IMR-90 (cell line): ENCODE data around the gene BCAT1. TPM values are rescaled to one million over a fixed set of nuclear protein-coding genes. Genes with fewer than 3 reads are reported as not detected.

Experiments used
- ATAC-seq: fragments of 200-7000 bp; cut with Tn5 transposase; 2 replicates; pipeline ENCODE4 v1.9.1; 2020; ENCODE audit warnings: low read depth, mild to moderate bottlenecking, moderate library complexity
- BruUV-seq: library from RNA; stranded (reverse); fragments of 400-500 nt; replicated peaks from 2 replicates; lab custom pipeline; 2021; lab: Mats Ljungman, UMichigan
- CTCF ChIA-PET: fragments of 300-600 bp; formaldehyde crosslinking; extraction: SDS; loops from one replicate; lab custom pipeline; 2021; ENCODE audit warnings: antibody characterized with exemption; lab: Yijun Ruan, JAX
- POLR2A ChIA-PET: fragments of 300-600 bp; sonication (Branson Sonifier 250); formaldehyde crosslinking; loops from one replicate; lab custom pipeline; 2022; ENCODE audit warnings: antibody characterized with exemption; ENCODE audit not compliant: unreplicated experiment; lab: Charles Lee
- DNase-seq: peaks from one replicate; pipeline ENCODE4 v3.0.0; 2013
- H2AFZ ChIP-seq: replicated peaks from 2 replicates; pipeline ENCODE3; 2013; ENCODE audit warnings: low read length, mild to moderate bottlenecking; ENCODE audit not compliant: poor library complexity
- H2AK5ac ChIP-seq: 2 replicates; pipeline ENCODE4 v1.6.1; 2013; ENCODE audit warnings: low read depth, low read length, inconsistent platforms
- H2AK9ac ChIP-seq: replicated peaks from 2 replicates; pipeline ENCODE3; 2013; ENCODE audit warnings: mild to moderate bottlenecking, low read depth, low read length, moderate library complexity; ENCODE audit not compliant: poor library complexity
- H2BK120ac ChIP-seq: 2 replicates; pipeline ENCODE4 v1.6.1; 2013; ENCODE audit warnings: low read depth, low read length, inconsistent platforms
- H2BK15ac ChIP-seq: 3 replicates; pipeline ENCODE4 v1.6.1; 2013; ENCODE audit warnings: low read depth, low read length, inconsistent platforms
- H2BK20ac ChIP-seq: 2 replicates; pipeline ENCODE4 v1.6.1; 2013; ENCODE audit warnings: low read depth, mild to moderate bottlenecking, inconsistent platforms, low read length, moderate library complexity
- H2BK5ac ChIP-seq: 2 replicates; pipeline ENCODE4 v1.6.1; 2013; ENCODE audit warnings: mild to moderate bottlenecking, low read depth, low read length, inconsistent platforms; ENCODE audit not compliant: poor library complexity, severe bottlenecking
- H3K14ac ChIP-seq: replicated peaks from 2 replicates; pipeline ENCODE4 v1.6.1; 2013; ENCODE audit warnings: low read depth, low read length, inconsistent platforms
- H3K18ac ChIP-seq: 2 replicates; pipeline ENCODE4 v1.6.1; 2013; ENCODE audit warnings: low read depth, low read length, control low read depth
- H3K23ac ChIP-seq: 2 replicates; pipeline ENCODE4 v1.6.1; 2013; ENCODE audit warnings: low read depth, low read length, inconsistent platforms
- H3K27ac ChIP-seq: 2 replicates; pipeline ENCODE4 v1.5.1; 2013; ENCODE audit warnings: mild to moderate bottlenecking, control low read depth, low read length; ENCODE audit not compliant: insufficient read depth
- H3K27me3 ChIP-seq: 2 replicates; pipeline ENCODE4 v1.6.1; 2013; ENCODE audit warnings: low read length; ENCODE audit not compliant: control insufficient read depth, insufficient read depth
- H3K36me3 ChIP-seq: 2 replicates; pipeline ENCODE4 v1.6.1; 2013; ENCODE audit warnings: low read length, mixed read lengths; ENCODE audit not compliant: control insufficient read depth, insufficient read depth
- H3K4ac ChIP-seq: 2 replicates; pipeline ENCODE4 v1.6.1; 2013; ENCODE audit warnings: low read depth, low read length, inconsistent platforms
- H3K4me1 ChIP-seq: 2 replicates; pipeline ENCODE4 v1.6.1; 2013; ENCODE audit warnings: low read length, mixed read lengths; ENCODE audit not compliant: control insufficient read depth, insufficient read depth
- H3K4me2 ChIP-seq: 2 replicates; pipeline ENCODE4 v1.6.1; 2013; ENCODE audit warnings: low read depth, mild to moderate bottlenecking, control low read depth, low read length, moderate library complexity
- H3K4me3 ChIP-seq: 2 replicates; pipeline ENCODE4 v1.5.1; 2013; ENCODE audit warnings: low read depth, mild to moderate bottlenecking, control low read depth, low read length, moderate library complexity; ENCODE audit not compliant: insufficient read depth
- H3K56ac ChIP-seq: 2 replicates; pipeline ENCODE4 v1.6.1; 2013; ENCODE audit warnings: low read length, inconsistent platforms; ENCODE audit not compliant: insufficient read depth; ENCODE audit errors: extremely low read depth
- H3K79me1 ChIP-seq, 2 experiments: 2 replicates each; pipeline ENCODE4 v1.6.1; 2013; ENCODE audit warnings: low read length in 2 of 2, inconsistent platforms in 1 of 2, low read depth in 1 of 2
- H3K9ac ChIP-seq: 2 replicates; pipeline ENCODE4 v1.6.1; 2013; ENCODE audit warnings: low read depth, low read length, control low read depth
- H3K9me1 ChIP-seq: 2 replicates; pipeline ENCODE4 v1.6.1; 2013; ENCODE audit warnings: low read length, inconsistent platforms; ENCODE audit not compliant: insufficient read depth
- H3K9me3 ChIP-seq: 2 replicates; pipeline ENCODE4 v1.6.1; 2013; ENCODE audit warnings: low read length; ENCODE audit not compliant: control insufficient read depth, insufficient read depth
- H4K20me1 ChIP-seq: 2 replicates; pipeline ENCODE4 v1.6.1; 2013; ENCODE audit warnings: low read length, inconsistent platforms; ENCODE audit not compliant: insufficient read depth
- H4K5ac ChIP-seq: 2 replicates; pipeline ENCODE4 v1.6.1; 2013; ENCODE audit warnings: mild to moderate bottlenecking, low read depth, low read length, control low read depth
- H4K8ac ChIP-seq, 2 experiments: 2 replicates each; pipeline ENCODE4 v1.6.1; 2013; ENCODE audit warnings: low read depth in 2 of 2, low read length in 2 of 2, control low read depth in 1 of 2, inconsistent platforms in 1 of 2
- H4K91ac ChIP-seq: 2 replicates; pipeline ENCODE4 v1.6.1; 2013; ENCODE audit warnings: low read depth, low read length, inconsistent platforms; ENCODE audit not compliant: insufficient read depth
- CEBPB ChIP-seq: IDR thresholded peaks from 2 replicates; pipeline ENCODE4 v1.6.1; 2012; ENCODE audit warnings: low read depth, low read length, improper control_type of control experiment
- CHD1 ChIP-seq: IDR thresholded peaks from 2 replicates; pipeline ENCODE4 v1.6.1; 2012; ENCODE audit warnings: low read depth, low read length, improper control_type of control experiment
- FOS ChIP-seq: fragments of 150-350 bp; IDR thresholded peaks from 2 replicates; pipeline ENCODE4 v1.6.1; 2016; ENCODE audit warnings: low read depth, low read length
- MAFK ChIP-seq: IDR thresholded peaks from 2 replicates; pipeline ENCODE4 v1.6.1; 2012; ENCODE audit warnings: low read depth, low read length, improper control_type of control experiment
- MXI1 ChIP-seq: IDR thresholded peaks from 2 replicates; pipeline ENCODE4 v1.6.1; 2012; ENCODE audit warnings: low read depth, mild to moderate bottlenecking, low read length, moderate library complexity, borderline replicate concordance
- RCOR1 ChIP-seq: IDR thresholded peaks from 2 replicates; pipeline ENCODE4 v1.6.1; 2012; ENCODE audit warnings: mild to moderate bottlenecking, low read length, improper control_type of control experiment; ENCODE audit not compliant: insufficient replicate concordance
- RFX5 ChIP-seq: IDR thresholded peaks from 2 replicates; pipeline ENCODE4 v1.8.0; 2012; ENCODE audit warnings: low read depth, mild to moderate bottlenecking, low read length, moderate library complexity
- SMC3 ChIP-seq: fragments of 150-350 bp; IDR thresholded peaks from 2 replicates; pipeline ENCODE4 v1.6.1; 2016; ENCODE audit warnings: low read depth, mild to moderate bottlenecking, antibody characterized with exemption, low read length, moderate library complexity
- WGBS, 2 experiments: methylation state at CpG; one replicate each; pipeline versions ENCODE4 v1.1.5 to v1.1.7; 2013; ENCODE audit warnings: missing lambda C conversion rate in 2 of 2; ENCODE audit not compliant: insufficient read length in 1 of 2; ENCODE audit errors: extremely low coverage in 2 of 2; 5-methylcytosine and 5-hydroxymethylcytosine counted together
- dilution Hi-C: fragments of 300-500 bp; cut with HindIII; formaldehyde crosslinking; loops from one replicate; pipeline ENCODE4 v1.14.3; 2018; ENCODE audit warnings: low sequenced_read_pairs; ENCODE audit not compliant: unreplicated experiment
- in situ Hi-C: fragments of 300-500 bp; cut with MboI; formaldehyde crosslinking; loops from 3 replicates; pipeline ENCODE4 v1.14.3; 2019; ENCODE audit warnings: low sequenced_read_pairs, inconsistent platforms, mixed read lengths
- intact Hi-C: fragments of 100-400 bp; cut with micrococcal nuclease; formaldehyde crosslinking; loops from 2 replicates; pipeline ENCODE4 v1.10.0; 2022
- polyA plus RNA-seq, 3 experiments: library from polyadenylated mRNA; depleted of rRNA; stranded (reverse); fragments of >200 nt; gene quantifications; 2 replicates each; pipeline ENCODE4 v1.2.3, GENCODE V29; 2012; ENCODE audit warnings: low replicate concordance in 1 of 3
- total RNA-seq: library from RNA; depleted of rRNA; stranded (reverse); fragments of >200 nt; gene quantifications from 2 replicates; pipeline ENCODE4 v1.2.3, GENCODE V29; 2012
- TF ChIP-seq, protein P1 (sequence below): fragments of 150-350 bp; IDR thresholded peaks from 2 replicates; pipeline ENCODE4 v1.6.1; 2017; ENCODE audit warnings: mild to moderate bottlenecking, antibody characterized with exemption, low read length, low read depth

The BCAT1 gene
- total and polyA plus RNA-seq, 2 of the 4 experiments (the other 2 are of a cell fraction), result 30.4 to 683 TPM

DNA sequence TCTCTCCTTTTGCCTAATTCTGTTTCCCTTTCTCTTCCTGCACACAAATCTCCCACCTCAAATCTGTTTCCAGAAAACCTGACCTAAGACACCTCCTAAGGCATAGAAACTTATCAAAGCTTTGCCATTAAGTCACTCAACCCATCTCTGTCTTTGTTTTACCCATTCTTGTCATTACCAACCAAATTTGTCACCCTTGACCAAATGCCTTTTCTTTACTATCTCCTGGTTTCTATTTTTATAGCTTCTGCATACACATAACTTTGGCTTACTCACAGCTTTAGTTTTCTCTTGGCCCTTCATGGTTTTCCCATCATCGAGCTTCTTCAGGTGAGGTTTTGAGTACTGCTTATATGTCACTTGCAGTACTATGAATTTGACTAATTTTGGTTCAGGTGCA is 184.2 kb downstream of the BCAT1 start:
- Histone ChIP-seq H3K4me2 (no peak overlapping the region), H3K56ac (no peak overlapping the region), H3K27ac (no peak overlapping the region), H3K27me3 (no peaks in the 10 kb centered on the region), H2AK5ac (no peak overlapping the region), H3K36me3 (no peaks in the 10 kb centered on the region), H3K9ac (no peak overlapping the region), H2BK120ac (no peak overlapping the region), H3K9me3 (peaks cover 4% of the 10 kb centered on the region; the same call in 1 of the 2 replicates), H3K4ac (no peak overlapping the region), H3K4me3 (no peak overlapping the region), H3K23ac (no peak overlapping the region), H3K79me1 (no peaks in the 10 kb centered on the region), H3K18ac (no peak overlapping the region), H2AK9ac (no peak overlapping the region), H4K5ac (no peak overlapping the region), H3K4me1 (no peaks in the 10 kb centered on the region), H3K9me1 (no peaks in the 10 kb centered on the region), H4K20me1 (no peaks in the 10 kb centered on the region), H4K8ac (no peak overlapping the region), H3K14ac (no peak overlapping the region), H2BK20ac (no peak overlapping the region), H2BK15ac (no peak overlapping the region), H2BK5ac (no peak overlapping the region), H4K91ac (no peak overlapping the region), H2AFZ (no peak overlapping the region)
- TF ChIP-seq, protein P1, sequence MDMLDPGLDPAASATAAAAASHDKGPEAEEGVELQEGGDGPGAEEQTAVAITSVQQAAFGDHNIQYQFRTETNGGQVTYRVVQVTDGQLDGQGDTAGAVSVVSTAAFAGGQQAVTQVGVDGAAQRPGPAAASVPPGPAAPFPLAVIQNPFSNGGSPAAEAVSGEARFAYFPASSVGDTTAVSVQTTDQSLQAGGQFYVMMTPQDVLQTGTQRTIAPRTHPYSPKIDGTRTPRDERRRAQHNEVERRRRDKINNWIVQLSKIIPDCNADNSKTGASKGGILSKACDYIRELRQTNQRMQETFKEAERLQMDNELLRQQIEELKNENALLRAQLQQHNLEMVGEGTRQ, result no peak
- TF ChIP-seq FOS (no peak), RCOR1 (no peak), MAFK (no peak), CEBPB (no peak), RFX5 (no peak), MXI1 (no peak), SMC3 (no peak), CHD1 (no peak)
- dilution Hi-C loops (no loop called here), in situ Hi-C loops (no loop called here), intact Hi-C loops (no loop called here)
- ChIA-PET CTCF (interaction anchor here (0.7 kb wide), 1 partner anchor 745 kb away, joined by 4 read pairs; no protein-coding TSS in a partner anchor), POLR2A (no interaction called here)
- DNase-seq, result no peak
- BruUV-seq, result no TSS peak
- no CpG with 5 or more reads among the region's 1 CpG for WGBS, 2 experiments
- no peak for ATAC-seq
